OCI-LY1 (cell line): ENCODE results near the gene PDGFRB.

Experiments
- H2AFZ ChIP-seq: fragments of 200-600 bp; sonication (generic), shearing (Covaris generic); 2 replicates; pipeline ENCODE4 v1.6.0; 2014; ENCODE audit warnings: antibody characterized with exemption, mild to moderate bottlenecking, low read length
- H3F3A ChIP-seq: fragments of 200-600 bp; sonication (generic), shearing (Covaris generic); 2 replicates; pipeline ENCODE4 v1.6.0; 2014; ENCODE audit warnings: mild to moderate bottlenecking, antibody characterized with exemption, low read length, moderate library complexity; ENCODE audit not compliant: insufficient read depth
- H3K27ac ChIP-seq: fragments of 200-600 bp; sonication (generic); 2 replicates; pipeline ENCODE4 v1.5.1; 2014; ENCODE audit warnings: low read length, mixed run types, mild to moderate bottlenecking, low read depth; ENCODE audit not compliant: poor library complexity, severe bottlenecking
- H3K27me3 ChIP-seq: fragments of 200-600 bp; sonication (generic); 2 replicates; pipeline ENCODE4 v1.6.0; 2014; ENCODE audit warnings: antibody characterized with exemption, mild to moderate bottlenecking, low read length, moderate library complexity; ENCODE audit not compliant: insufficient read depth
- H3K36me3 ChIP-seq: fragments of 200-600 bp; sonication (generic); 2 replicates; pipeline ENCODE4 v1.6.1; 2014; ENCODE audit warnings: mild to moderate bottlenecking, antibody characterized with exemption, low read length, moderate library complexity, mixed read lengths; ENCODE audit not compliant: insufficient read depth
- H3K4me1 ChIP-seq: fragments of 200-600 bp; sonication (generic); 2 replicates; pipeline ENCODE4 v1.5.1; 2014; ENCODE audit warnings: mild to moderate bottlenecking, low read length, moderate library complexity; ENCODE audit not compliant: insufficient read depth, severe bottlenecking
- H3K4me2 ChIP-seq: fragments of 200-600 bp; sonication (generic), shearing (Covaris generic); 2 replicates; pipeline ENCODE4 v1.6.1; 2014; ENCODE audit warnings: low read length
- H3K4me3 ChIP-seq: fragments of 200-600 bp; sonication (generic); 2 replicates; pipeline ENCODE4 v1.5.1; 2014; ENCODE audit warnings: low read length, low read depth, mild to moderate bottlenecking, mixed read lengths; ENCODE audit not compliant: poor library complexity, severe bottlenecking
- H3K79me2 ChIP-seq: fragments of 200-600 bp; shearing (Covaris generic); 2 replicates; pipeline ENCODE4 v1.6.1; 2016; ENCODE audit warnings: mixed run types, low read length, mixed read lengths; ENCODE audit not compliant: insufficient read depth
- H3K9ac ChIP-seq: fragments of 200-600 bp; sonication (generic), shearing (Covaris generic); 2 replicates; pipeline ENCODE4 v1.6.1; 2014; ENCODE audit warnings: mild to moderate bottlenecking, low read length, mixed read lengths
- H3K9me2 ChIP-seq: fragments of 200-600 bp; sonication (generic), shearing (Covaris generic); 2 replicates; pipeline ENCODE4 v1.6.1; 2014; ENCODE audit warnings: low read depth, mild to moderate bottlenecking, low read length, mixed read lengths
- H3K9me3 ChIP-seq: fragments of 200-600 bp; shearing (Covaris generic); 2 replicates; pipeline ENCODE4 v1.6.1; 2014; ENCODE audit warnings: low read length, mixed read lengths
- H4K20me1 ChIP-seq: fragments of 200-600 bp; sonication (generic), shearing (Covaris generic); 2 replicates; pipeline ENCODE4 v1.6.0; 2016; ENCODE audit warnings: mild to moderate bottlenecking, low read length; ENCODE audit not compliant: insufficient read depth
- EZH2 ChIP-seq: fragments of 200-600 bp; sonication (generic), shearing (Covaris generic); IDR thresholded peaks from 2 replicates; pipeline ENCODE4 v1.8.0; 2017; ENCODE audit warnings: borderline replicate concordance, mixed run types, mild to moderate bottlenecking, antibody characterized with exemption, low read length, moderate library complexity, mixed read lengths
- TF ChIP-seq, protein P1 (sequence below): fragments of 200-600 bp; sonication (generic), shearing (Covaris generic); IDR thresholded peaks from 2 replicates; pipeline ENCODE4 v1.5.1; 2017; ENCODE audit warnings: mild to moderate bottlenecking, antibody characterized with exemption, low read length, moderate library complexity, mixed read lengths

Gene PDGFRB

DNA sequence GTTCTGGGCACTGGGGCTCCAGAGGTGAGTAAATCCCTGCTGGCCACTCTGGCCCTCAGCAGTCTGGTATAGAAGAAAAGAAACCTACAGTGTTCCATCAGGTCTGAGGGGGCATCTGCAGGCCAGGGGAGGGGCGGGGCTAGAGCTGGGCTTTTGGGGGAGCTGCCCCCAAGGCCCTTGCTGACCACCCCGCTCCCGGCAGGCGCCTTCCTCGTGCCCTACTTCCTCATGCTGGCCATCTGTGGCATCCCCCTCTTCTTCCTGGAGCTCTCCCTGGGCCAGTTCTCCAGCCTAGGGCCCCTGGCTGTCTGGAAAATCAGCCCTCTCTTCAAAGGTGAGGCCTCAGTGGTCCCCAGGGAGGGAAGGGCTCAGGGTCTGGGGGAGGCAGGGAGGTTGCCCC, 40.9 kb upstream of the PDGFRB start:
- Histone ChIP-seq H3K9me2 (no peaks in the 10 kb centered on the region), H4K20me1 (no peaks in the 10 kb centered on the region), H3K79me2 (no peaks in the 10 kb centered on the region), H3K9ac (no peak overlapping the region), H3K9me3 (no peaks in the 10 kb centered on the region), H3K36me3 (no peaks in the 10 kb centered on the region), H3K4me3 (no peak overlapping the region), H3K27ac (no peak overlapping the region), H2AFZ (no peak overlapping the region), H3K4me1 (no peaks in the 10 kb centered on the region), H3K27me3 (peaks cover 4% of the 10 kb centered on the region; the same call in 1 of the 2 replicates), H3K4me2 (no peak overlapping the region), H3F3A (no peaks in the 10 kb centered on the region)
- TF ChIP-seq, protein P1, sequence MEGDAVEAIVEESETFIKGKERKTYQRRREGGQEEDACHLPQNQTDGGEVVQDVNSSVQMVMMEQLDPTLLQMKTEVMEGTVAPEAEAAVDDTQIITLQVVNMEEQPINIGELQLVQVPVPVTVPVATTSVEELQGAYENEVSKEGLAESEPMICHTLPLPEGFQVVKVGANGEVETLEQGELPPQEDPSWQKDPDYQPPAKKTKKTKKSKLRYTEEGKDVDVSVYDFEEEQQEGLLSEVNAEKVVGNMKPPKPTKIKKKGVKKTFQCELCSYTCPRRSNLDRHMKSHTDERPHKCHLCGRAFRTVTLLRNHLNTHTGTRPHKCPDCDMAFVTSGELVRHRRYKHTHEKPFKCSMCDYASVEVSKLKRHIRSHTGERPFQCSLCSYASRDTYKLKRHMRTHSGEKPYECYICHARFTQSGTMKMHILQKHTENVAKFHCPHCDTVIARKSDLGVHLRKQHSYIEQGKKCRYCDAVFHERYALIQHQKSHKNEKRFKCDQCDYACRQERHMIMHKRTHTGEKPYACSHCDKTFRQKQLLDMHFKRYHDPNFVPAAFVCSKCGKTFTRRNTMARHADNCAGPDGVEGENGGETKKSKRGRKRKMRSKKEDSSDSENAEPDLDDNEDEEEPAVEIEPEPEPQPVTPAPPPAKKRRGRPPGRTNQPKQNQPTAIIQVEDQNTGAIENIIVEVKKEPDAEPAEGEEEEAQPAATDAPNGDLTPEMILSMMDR = no peak
- TF ChIP-seq EZH2 = no peak

- no peaks in the 10 kb centered on the region for H3K9me2 ChIP-seq
- no peak overlapping the region for H3K4me3 ChIP-seq
- no peaks in the 10 kb centered on the region for H3K36me3 ChIP-seq
- H3K9me3 ChIP-seq = no peaks in the 10 kb centered on the region
- no peak overlapping the region for H3K9ac ChIP-seq
- no peaks in the 10 kb centered on the region for H3K79me2 ChIP-seq
- H3K27me3 ChIP-seq = peaks cover 4% of the 10 kb centered on the region; the same call in 1 of the 2 replicates
- no peaks in the 10 kb centered on the region for H3F3A ChIP-seq
- no peaks in the 10 kb centered on the region for H4K20me1 ChIP-seq
- H3K4me1 ChIP-seq = no peaks in the 10 kb centered on the region
- TF ChIP-seq, protein P1 = no peak
- TF ChIP-seq EZH2 = no peak
- no peak overlapping the region for H2AFZ ChIP-seq
- H3K4me2 ChIP-seq = no peak overlapping the region
- H3K27ac ChIP-seq = no peak overlapping the region
These were observed 40.3 kb upstream of the PDGFRB start for GRCh38 chr5:150195736-150196485.

GRCh38 chr5:150192462-150192861, 36.8 kb upstream of the PDGFRB start:
- no peaks in the 10 kb centered on the region for H3K36me3 ChIP-seq
- TF ChIP-seq EZH2 = no peak
- TF ChIP-seq, protein P1 = no peak
- H3K4me1 ChIP-seq = no peaks in the 10 kb centered on the region
- no peak overlapping the region for H3K27ac ChIP-seq
- no peaks in the 10 kb centered on the region for H3K9me2 ChIP-seq
- no peak overlapping the region for H3K9ac ChIP-seq
- H3K4me2 ChIP-seq = no peak overlapping the region
- no peaks in the 10 kb centered on the region for H3F3A ChIP-seq
- H3K79me2 ChIP-seq = no peaks in the 10 kb centered on the region
- no peaks in the 10 kb centered on the region for H4K20me1 ChIP-seq
- H3K27me3 ChIP-seq = peaks cover 4% of the 10 kb centered on the region; the same call in 1 of the 2 replicates
- no peak overlapping the region for H3K4me3 ChIP-seq
- no peak overlapping the region for H2AFZ ChIP-seq
- no peaks in the 10 kb centered on the region for H3K9me3 ChIP-seq
